Activated naive CD4-positive, alpha-beta T cell treated with anti-CD3 and anti-CD28 coated beads for 36 hours (primary cell): ENCODE results near the gene PRR20D. TPM values are rescaled to one million over a fixed set of nuclear protein-coding genes. Genes with fewer than 3 reads are reported as not detected.
"Not testable (repeated sequence)": the region's sequence is repeated elsewhere in the genome, so short reads cannot be mapped to it uniquely, and the experiment has no call there.

Source experiments
- CTCF ChIA-PET: fragments of 350-600 bp; sonication (Branson Sonifier 250); formaldehyde crosslinking; loops from one replicate; lab custom pipeline; 2021; ENCODE audit warnings: antibody characterized with exemption; lab: Charles Lee
- DNase-seq: peaks from one replicate; pipeline ENCODE4 v3.0.0-alpha.2; 2020
- H3K27ac Mint-ChIP-seq: one replicate; pipeline ENCODE4 v1.8.0; 2021; ENCODE audit warnings: mild to moderate bottlenecking, mixed read lengths
- H3K27me3 Mint-ChIP-seq: one replicate; pipeline ENCODE4 v1.8.0; 2021; ENCODE audit warnings: low read depth, mixed read lengths
- H3K36me3 Mint-ChIP-seq: one replicate; pipeline ENCODE4 v1.8.0; 2021; ENCODE audit warnings: low read depth, mixed read lengths
- H3K4me1 Mint-ChIP-seq: one replicate; pipeline ENCODE4 v1.8.0; 2021; ENCODE audit warnings: low read depth, mixed read lengths
- H3K4me3 Mint-ChIP-seq: one replicate; pipeline ENCODE4 v1.8.0; 2021; ENCODE audit warnings: mild to moderate bottlenecking, moderate library complexity, mixed read lengths
- H3K9me3 Mint-ChIP-seq: one replicate; pipeline ENCODE4 v1.8.0; 2021; ENCODE audit warnings: mixed read lengths
- intact Hi-C: fragments of 100-400 bp; cut with micrococcal nuclease; formaldehyde crosslinking; loops from one replicate; pipeline ENCODE4 v1.15.1; 2023
- total RNA-seq, 2 experiments: library from RNA; stranded (reverse); gene quantifications; one replicate each; pipeline ENCODE4 v1.2.3, GENCODE V29; 2021

PRR20D gene
- not detected for total RNA-seq

GRCh38 chr13:57160332-57160731 lies at the start of gene PRR20D:
Gene PRR20D, plus strand, starts transcription at chr13:57160632. Its CDS starts 387 bp downstream, at chr13:57161019.
- H3K9me3 Mint-ChIP-seq, CTCF ChIA-PET, H3K36me3 Mint-ChIP-seq, H3K27me3 Mint-ChIP-seq, intact Hi-C loops, H3K27ac Mint-ChIP-seq, DNase-seq, H3K4me1 Mint-ChIP-seq, H3K4me3 Mint-ChIP-seq: not testable (repeated sequence)

GRCh38 chr13:57114945-57115344 lies 45.5 kb upstream of the PRR20D start:
- Mint-ChIP-seq H3K36me3 (no peaks in the 10 kb centered on the region), H3K9me3 (peaks cover 12% of the 10 kb centered on the region), H3K27ac (no peak overlapping the region), H3K27me3 (no peaks in the 10 kb centered on the region), H3K4me1 (no peaks in the 10 kb centered on the region), H3K4me3 (no peak overlapping the region)
- DNase-seq = no peak
- CTCF ChIA-PET = no interaction called here
- intact Hi-C loops = no loop called here

GRCh38 chr13:57123681-57124080 lies 36.8 kb upstream of the PRR20D start:
- Mint-ChIP-seq H3K4me3 (no peak overlapping the region), H3K27ac (no peak overlapping the region), H3K4me1 (no peaks in the 10 kb centered on the region), H3K9me3 (peaks cover 2% of the 10 kb centered on the region), H3K36me3 (no peaks in the 10 kb centered on the region), H3K27me3 (no peaks in the 10 kb centered on the region)
- CTCF ChIA-PET = no interaction called here
- intact Hi-C loops = no loop called here
- no peak for DNase-seq

GRCh38 chr13:57128909-57129308 lies 31.5 kb upstream of the PRR20D start:
- peaks cover 2% of the 10 kb centered on the region for H3K9me3 Mint-ChIP-seq
- CTCF ChIA-PET = no interaction called here
- intact Hi-C loops = no loop called here

GRCh38 chr13:57136093-57136492 lies 24.3 kb upstream of the PRR20D start:
- intact Hi-C loops = no loop called here
- Mint-ChIP-seq H3K9me3 (peaks cover 4% of the 10 kb centered on the region), H3K4me1 (no peaks in the 10 kb centered on the region), H3K27ac (no peak overlapping the region), H3K4me3 (no peak overlapping the region), H3K27me3 (no peaks in the 10 kb centered on the region), H3K36me3 (no peaks in the 10 kb centered on the region)
- CTCF ChIA-PET = no interaction called here
- DNase-seq = no peak

More at GRCh38 chr13:57128909-57129308, 31.5 kb upstream of the PRR20D start:
- Mint-ChIP-seq H3K27ac (no peak overlapping the region), H3K36me3 (no peaks in the 10 kb centered on the region), H3K27me3 (no peaks in the 10 kb centered on the region), H3K4me3 (no peak overlapping the region), H3K4me1 (no peaks in the 10 kb centered on the region)
- DNase-seq = no peak

GRCh38 chr13:57137585-57137984 lies 22.8 kb upstream of the PRR20D start:
- Mint-ChIP-seq H3K4me3 (no peak overlapping the region), H3K27me3 (no peaks in the 10 kb centered on the region), H3K4me1 (no peaks in the 10 kb centered on the region), H3K9me3 (peaks cover 4% of the 10 kb centered on the region), H3K27ac (no peak overlapping the region), H3K36me3 (no peaks in the 10 kb centered on the region)
- intact Hi-C loops = no loop called here
- DNase-seq = no peak
- CTCF ChIA-PET = no interaction called here

GRCh38 chr13:57138988-57139387 lies 21.4 kb upstream of the PRR20D start:
- CTCF ChIA-PET = no interaction called here
- intact Hi-C loops = no loop called here
- no peak for DNase-seq
- Mint-ChIP-seq H3K4me1 (no peaks in the 10 kb centered on the region), H3K4me3 (no peak overlapping the region), H3K9me3 (peaks cover 4% of the 10 kb centered on the region), H3K36me3 (no peaks in the 10 kb centered on the region), H3K27me3 (no peaks in the 10 kb centered on the region), H3K27ac (no peak overlapping the region)

- H3K9me3 Mint-ChIP-seq, DNase-seq, intact Hi-C loops, H3K4me3 Mint-ChIP-seq, H3K27ac Mint-ChIP-seq, H3K4me1 Mint-ChIP-seq, H3K36me3 Mint-ChIP-seq, H3K27me3 Mint-ChIP-seq, CTCF ChIA-PET: not testable (repeated sequence)
Observed at GRCh38 chr13:57139781-57140180, 20.7 kb upstream of the PRR20D start.

GRCh38 chr13:57140235-57140968 lies 20.0 kb upstream of the PRR20D start, which contains the start of gene PRR20A:
Gene PRR20A, plus strand, starts transcription at chr13:57140918. Its CDS starts 387 bp downstream, at chr13:57141305.
- H3K27ac Mint-ChIP-seq, H3K4me3 Mint-ChIP-seq, H3K9me3 Mint-ChIP-seq, H3K4me1 Mint-ChIP-seq, intact Hi-C loops, DNase-seq, H3K27me3 Mint-ChIP-seq, H3K36me3 Mint-ChIP-seq, CTCF ChIA-PET: not testable (repeated sequence)

GRCh38 chr13:57147188-57147587 lies 13.2 kb upstream of the PRR20D start, which contains the start of gene PRR20B:
Gene PRR20B, plus strand, starts transcription at chr13:57147488. Its CDS starts 387 bp downstream, at chr13:57147875.
- H3K4me3 Mint-ChIP-seq, H3K9me3 Mint-ChIP-seq, H3K27me3 Mint-ChIP-seq, CTCF ChIA-PET, DNase-seq, H3K4me1 Mint-ChIP-seq, H3K27ac Mint-ChIP-seq, H3K36me3 Mint-ChIP-seq, intact Hi-C loops: not testable (repeated sequence)

GRCh38 chr13:57148106-57148505 lies 12.3 kb upstream of the PRR20D start:
- H3K4me1 Mint-ChIP-seq, H3K4me3 Mint-ChIP-seq, H3K27ac Mint-ChIP-seq, intact Hi-C loops, H3K27me3 Mint-ChIP-seq, DNase-seq, H3K9me3 Mint-ChIP-seq, CTCF ChIA-PET, H3K36me3 Mint-ChIP-seq: not testable (repeated sequence)

- H3K4me3 Mint-ChIP-seq, H3K27ac Mint-ChIP-seq, DNase-seq, H3K4me1 Mint-ChIP-seq, intact Hi-C loops, CTCF ChIA-PET, H3K36me3 Mint-ChIP-seq, H3K27me3 Mint-ChIP-seq, H3K9me3 Mint-ChIP-seq: not testable (repeated sequence)
Observed at GRCh38 chr13:57153761-57154160, 6.7 kb upstream of the PRR20D start, which contains the start of gene PRR20C. Gene PRR20C, plus strand, starts transcription at chr13:57154061. Its CDS starts 387 bp downstream, at chr13:57154448.

- H3K9me3 Mint-ChIP-seq, H3K27me3 Mint-ChIP-seq, H3K4me3 Mint-ChIP-seq, DNase-seq, H3K4me1 Mint-ChIP-seq, intact Hi-C loops, CTCF ChIA-PET, H3K36me3 Mint-ChIP-seq, H3K27ac Mint-ChIP-seq: not testable (repeated sequence)
Observed at GRCh38 chr13:57166897-57167296, 6.5 kb downstream of the PRR20D start, which contains the start of gene PRR20E. Gene PRR20E, plus strand, starts transcription at chr13:57167197. Its CDS starts 387 bp downstream, at chr13:57167584.
